Mammary epithelial cell (primary cell): Measurements from ENCODE around the gene KIF1A.

Source experiments
- CTCF ChIP-seq, 2 donors: IDR thresholded peaks in 1 of 2; conservative IDR thresholded peaks in 1 of 2; 2 replicates each; pipeline ENCODE4 v1.5.1; 2011 to 2012; ENCODE audit warnings: inconsistent platforms in 2 of 2, low read length in 2 of 2, mild to moderate bottlenecking in 2 of 2, control low read depth in 1 of 2, low read depth in 1 of 2; ENCODE audit not compliant: insufficient read depth in 1 of 2; ENCODE audit errors: extremely low read depth in 1 of 2
- EZH2 ChIP-seq: IDR thresholded peaks from 2 replicates; pipeline ENCODE4 v1.6.1; 2012; ENCODE audit warnings: low read length, inconsistent platforms, borderline replicate concordance

- TF ChIP-seq CTCF (conservative IDR thresholded peaks at IDR 0.05 in 1 of 2, IDR thresholded peaks at IDR 0.05 in 1 of 2; ENCODE audit: extremely low read depth in 1 of 2, insufficient read depth in 1 of 2, low read depth in 1 of 2, low read length in 2 of 2) (no peak), EZH2 (no peak)
These were observed 114.7 kb downstream of the KIF1A start for GRCh38 chr2:240705204-240705791.
